ENCODE results near the gene MRLN. TPM values are rescaled to one million over a fixed set of nuclear protein-coding genes. Genes with fewer than 3 reads are reported as not detected.

The MRLN gene
- total and polyA plus RNA-seq, 2 donors (not counting 1 experiment from before 2014, with no cell fraction given): not detected

- no peak for TF ChIP-seq CTCF (conservative IDR thresholded peaks at IDR 0.05 in 1 of 2, IDR thresholded peaks at IDR 0.05 in 1 of 2; ENCODE audit: low read depth in 1 of 2, low read length in 2 of 2)
- no peak for TF ChIP-seq EZH2 (IDR thresholded peaks at IDR 0.05; ENCODE audit: low read length, missing control alignments)
- Histone ChIP-seq H3K27ac (ENCODE audit: insufficient read depth, low read length) (no peak overlapping the region), H3K27me3 (ENCODE audit: control insufficient read depth, insufficient read depth, low read length) (no peaks in the 10 kb centered on the region), H3K9ac (ENCODE audit: insufficient read depth, low read length) (no peak overlapping the region), H3K79me2 (ENCODE audit: control insufficient read depth, insufficient read depth, low read length) (no peaks in the 10 kb centered on the region), H3K4me2 (ENCODE audit: extremely low read depth, insufficient read depth, low read length) (no peak overlapping the region), H3K9me3 (ENCODE audit: control insufficient read depth, insufficient read depth, low read depth, low read length) (no peaks in the 10 kb centered on the region), H3K4me3 (replicated peaks in 1 of 4; ENCODE audit: control extremely low read depth in 1 of 4, insufficient read depth in 1 of 4, low read depth in 3 of 4, low read length in 4 of 4) (no peak overlapping the region), H2AFZ (ENCODE audit: low read length) (no peak overlapping the region), H3K36me3 (ENCODE audit: control insufficient read depth, insufficient read depth, low read length) (no peaks in the 10 kb centered on the region), H3K4me1 (ENCODE audit: control insufficient read depth, extremely low read depth, insufficient read depth, low read length) (no peaks in the 10 kb centered on the region), H4K20me1 (ENCODE audit: control insufficient read depth, extremely low read depth, insufficient read depth, low read length) (no peaks in the 10 kb centered on the region)
- no peak for DNase-seq (ENCODE audit: low read depth in 2 of 2)
Measured at GRCh38 chr10:59692113-59692512, 61.1 kb downstream of the MRLN start.

- Histone ChIP-seq H3K9me3 (ENCODE audit: control insufficient read depth, insufficient read depth, low read depth, low read length) (no peaks in the 10 kb centered on the region), H3K4me2 (ENCODE audit: extremely low read depth, insufficient read depth, low read length) (no peak overlapping the region), H4K20me1 (ENCODE audit: control insufficient read depth, extremely low read depth, insufficient read depth, low read length) (no peaks in the 10 kb centered on the region), H3K4me3 (replicated peaks in 1 of 4; ENCODE audit: control extremely low read depth in 1 of 4, insufficient read depth in 1 of 4, low read depth in 3 of 4, low read length in 4 of 4) (no peak overlapping the region), H3K27ac (ENCODE audit: insufficient read depth, low read length) (no peak overlapping the region), H3K36me3 (ENCODE audit: control insufficient read depth, insufficient read depth, low read length) (no peaks in the 10 kb centered on the region), H2AFZ (ENCODE audit: low read length) (no peak overlapping the region), H3K79me2 (ENCODE audit: control insufficient read depth, insufficient read depth, low read length) (no peaks in the 10 kb centered on the region), H3K9ac (ENCODE audit: insufficient read depth, low read length) (no peak overlapping the region), H3K27me3 (ENCODE audit: control insufficient read depth, insufficient read depth, low read length) (no peaks in the 10 kb centered on the region), H3K4me1 (ENCODE audit: control insufficient read depth, extremely low read depth, insufficient read depth, low read length) (no peaks in the 10 kb centered on the region)
- TF ChIP-seq EZH2 (IDR thresholded peaks at IDR 0.05; ENCODE audit: low read length, missing control alignments) (no peak), CTCF (conservative IDR thresholded peaks at IDR 0.05 in 1 of 2, IDR thresholded peaks at IDR 0.05 in 1 of 2; ENCODE audit: low read depth in 1 of 2, low read length in 2 of 2) (no peak)
- no peak for DNase-seq (ENCODE audit: low read depth in 2 of 2)
Measured at GRCh38 chr10:59688921-59689351, 64.3 kb downstream of the MRLN start.

GRCh38 chr10:59687657-59688056 lies 65.6 kb downstream of the MRLN start:
- TF ChIP-seq EZH2 (IDR thresholded peaks at IDR 0.05; ENCODE audit: low read length, missing control alignments): no peak
- TF ChIP-seq CTCF (conservative IDR thresholded peaks at IDR 0.05 in 1 of 2, IDR thresholded peaks at IDR 0.05 in 1 of 2; ENCODE audit: low read depth in 1 of 2, low read length in 2 of 2): no peak
- no peak overlapping the region for H3K27ac ChIP-seq (ENCODE audit: insufficient read depth, low read length)
- no peaks in the 10 kb centered on the region for H3K36me3 ChIP-seq (ENCODE audit: control insufficient read depth, insufficient read depth, low read length)
- no peaks in the 10 kb centered on the region for H3K27me3 ChIP-seq (ENCODE audit: control insufficient read depth, insufficient read depth, low read length)
- no peak overlapping the region for H3K9ac ChIP-seq (ENCODE audit: insufficient read depth, low read length)
- H4K20me1 ChIP-seq (ENCODE audit: control insufficient read depth, extremely low read depth, insufficient read depth, low read length): no peaks in the 10 kb centered on the region
- H3K9me3 ChIP-seq (ENCODE audit: control insufficient read depth, insufficient read depth, low read depth, low read length): no peaks in the 10 kb centered on the region
- no peak for DNase-seq (ENCODE audit: low read depth in 2 of 2)
- H3K4me3 ChIP-seq (replicated peaks in 1 of 4; ENCODE audit: control extremely low read depth in 1 of 4, insufficient read depth in 1 of 4, low read depth in 3 of 4, low read length in 4 of 4): no peak overlapping the region
- H2AFZ ChIP-seq (ENCODE audit: low read length): no peak overlapping the region
- H3K79me2 ChIP-seq (ENCODE audit: control insufficient read depth, insufficient read depth, low read length): no peaks in the 10 kb centered on the region
- H3K4me2 ChIP-seq (ENCODE audit: extremely low read depth, insufficient read depth, low read length): no peak overlapping the region
- H3K4me1 ChIP-seq (ENCODE audit: control insufficient read depth, extremely low read depth, insufficient read depth, low read length): no peaks in the 10 kb centered on the region

Other genes with a start within 250 kb of the MRLN start
- gene SLC16A9, start 43.6 kb downstream of the MRLN start, total RNA-seq: 0.26 and 0.66 TPM in 2 replicates
- gene SLC16A9, start 43.6 kb downstream of the MRLN start, polyA plus RNA-seq: 0.08 and 0.56 TPM in 2 replicates
- 30.0 and 35.5 TPM in 2 replicates for gene CCDC6, start 153.1 kb upstream of the MRLN start, total RNA-seq
- gene CCDC6, start 153.1 kb upstream of the MRLN start, polyA plus RNA-seq: 45.1 and 51.2 TPM in 2 replicates

Data from fibroblast of lung (primary cell).